Measurements from ENCODE around the gene GPM6B.

GPM6B gene

DNA sequence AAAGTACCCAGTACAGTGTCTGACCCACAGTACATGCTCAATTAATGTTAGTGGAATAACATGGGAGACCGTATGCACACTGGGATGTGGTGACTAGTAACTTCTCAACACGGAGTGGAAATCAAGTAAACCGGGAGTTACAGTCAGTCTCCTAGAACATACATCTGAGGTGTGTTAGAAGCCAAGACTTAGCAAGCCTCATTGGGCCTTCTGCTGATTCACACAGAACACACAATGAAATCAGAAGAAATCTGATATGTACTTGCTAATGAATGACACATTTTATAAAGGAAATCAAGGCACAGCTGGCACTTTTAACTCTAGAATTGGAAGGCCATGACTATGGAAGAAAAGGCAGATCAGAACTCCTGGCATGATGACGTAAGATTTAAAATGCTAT, 95.5 kb downstream of the GPM6B start:
- peak; percentile 62 for DNase-seq

All from DMS53 (cell line).